Measurements from ENCODE around the gene OLIG2.

Gene OLIG2

DNA sequence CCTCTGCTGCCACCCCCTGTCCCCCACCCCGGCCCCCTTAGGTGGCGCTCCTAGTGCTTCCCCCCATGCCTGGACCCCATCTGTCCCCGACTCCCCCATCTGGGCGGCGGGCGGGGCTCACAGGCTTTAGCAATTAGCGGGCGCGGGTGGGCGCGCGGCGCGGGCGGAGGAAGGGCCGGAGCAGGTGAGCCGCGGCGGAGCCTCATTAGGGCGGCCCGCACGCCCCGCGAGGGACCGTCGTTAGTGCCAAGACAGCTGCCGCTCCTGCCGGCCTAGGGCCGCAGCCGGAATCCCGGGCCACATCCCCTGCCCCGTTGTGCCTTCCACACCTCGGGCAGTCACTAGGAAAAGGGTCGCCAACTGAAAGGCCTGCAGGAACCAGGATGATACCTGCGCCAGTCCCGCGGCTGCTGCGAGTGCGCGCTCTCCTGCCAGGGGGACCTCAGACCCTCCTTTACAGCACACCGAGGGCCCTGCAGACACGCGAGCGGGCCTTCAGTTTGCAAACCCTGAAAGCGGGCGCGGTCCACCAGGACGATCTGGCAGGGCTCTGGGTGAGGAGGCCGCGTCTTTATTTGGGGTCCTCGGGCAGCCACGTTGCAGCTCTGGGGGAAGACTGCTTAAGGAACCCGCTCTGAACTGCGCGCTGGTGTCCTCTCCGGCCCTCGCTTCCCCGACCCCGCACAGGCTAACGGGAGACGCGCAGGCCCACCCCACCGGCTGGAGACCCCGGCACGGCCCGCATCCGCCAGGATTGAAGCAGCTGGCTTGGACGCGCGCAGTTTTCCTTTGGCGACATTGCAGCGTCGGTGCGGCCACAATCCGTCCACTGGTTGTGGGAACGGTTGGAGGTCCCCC lies 7.6 kb downstream of the OLIG2 start:
- Histone ChIP-seq H3K4me1 (ENCODE audit: control insufficient read depth, insufficient read depth, low read length, poor library complexity, severe bottlenecking) (peaks cover 3% of the 10 kb centered on the region), H3K4me3 (ENCODE audit: extremely low read depth, insufficient read depth, low read length, poor library complexity, severe bottlenecking) (no peak overlapping the region)
- 11% methylated on average over 62 to 71 of the region's 76 CpGs for WGBS, 2 experiments (ENCODE audit: insufficient coverage in 2 of 2)

DNA sequence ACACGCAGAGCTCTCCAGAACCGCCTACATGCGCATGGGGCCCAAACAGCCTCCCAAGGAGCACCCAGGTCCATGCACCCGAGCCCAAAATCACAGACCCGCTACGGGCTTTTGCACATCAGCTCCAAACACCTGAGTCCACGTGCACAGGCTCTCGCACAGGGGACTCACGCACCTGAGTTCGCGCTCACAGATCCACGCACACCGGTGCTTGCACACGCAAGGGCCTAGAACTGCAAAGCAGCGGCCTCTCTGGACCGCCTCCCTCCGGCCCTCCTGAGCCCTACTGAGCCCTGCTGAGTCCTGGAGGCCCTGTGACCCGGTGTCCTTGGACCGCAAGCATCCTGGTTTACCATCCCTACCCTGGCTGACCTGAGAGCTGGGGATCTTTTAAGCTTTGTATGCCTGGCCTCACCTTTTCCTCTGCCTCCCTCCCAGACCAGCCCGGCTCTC lies 8.3 kb downstream of the OLIG2 start:
- H3K9me3 ChIP-seq (ENCODE audit: control insufficient read depth, low read length) = no peaks in the 10 kb centered on the region
- WGBS, 2 experiments (ENCODE audit: insufficient coverage in 2 of 2) = 60 to 68% methylated on average over 15 to 19 of the region's 20 CpGs
- no peaks in the 10 kb centered on the region for H3K36me3 ChIP-seq (ENCODE audit: control insufficient read depth, insufficient read depth, low read length)
- H3K4me1 ChIP-seq (ENCODE audit: control insufficient read depth, insufficient read depth, low read length, poor library complexity, severe bottlenecking) = peaks cover 3% of the 10 kb centered on the region
- no peak overlapping the region for H3K4me3 ChIP-seq (ENCODE audit: extremely low read depth, insufficient read depth, low read length, poor library complexity, severe bottlenecking)
- H3K27ac ChIP-seq (ENCODE audit: low read depth, low read length, severe bottlenecking) = no peak overlapping the region

More for the DNA sequence above, 7.6 kb downstream of the OLIG2 start:
- no peaks in the 10 kb centered on the region for H3K9me3 ChIP-seq (ENCODE audit: control insufficient read depth, low read length)
- no peak overlapping the region for H3K27ac ChIP-seq (ENCODE audit: low read depth, low read length, severe bottlenecking)
- H3K36me3 ChIP-seq (ENCODE audit: control insufficient read depth, insufficient read depth, low read length) = no peaks in the 10 kb centered on the region

- Histone ChIP-seq H3K9me3 (ENCODE audit: control insufficient read depth, low read length) (no peaks in the 10 kb centered on the region), H3K27ac (ENCODE audit: low read depth, low read length, severe bottlenecking) (no peak overlapping the region), H3K4me1 (ENCODE audit: control insufficient read depth, insufficient read depth, low read length, poor library complexity, severe bottlenecking) (peaks cover 3% of the 10 kb centered on the region), H3K4me3 (ENCODE audit: extremely low read depth, insufficient read depth, low read length, poor library complexity, severe bottlenecking) (no peak overlapping the region), H3K36me3 (ENCODE audit: control insufficient read depth, insufficient read depth, low read length) (no peaks in the 10 kb centered on the region)
- WGBS, 2 experiments (ENCODE audit: insufficient coverage in 2 of 2) = 60 to 80% methylated on average over 1 of the region's 1 CpG
These were observed 9.4 kb downstream of the OLIG2 start for GRCh38 chr21:33035147-33035546.

- Histone ChIP-seq H3K4me1 (ENCODE audit: control insufficient read depth, insufficient read depth, low read length, poor library complexity, severe bottlenecking) (peaks cover 3% of the 10 kb centered on the region), H3K27ac (ENCODE audit: low read depth, low read length, severe bottlenecking) (no peak overlapping the region), H3K4me3 (ENCODE audit: extremely low read depth, insufficient read depth, low read length, poor library complexity, severe bottlenecking) (no peak overlapping the region), H3K9me3 (ENCODE audit: control insufficient read depth, low read length) (no peaks in the 10 kb centered on the region), H3K36me3 (ENCODE audit: control insufficient read depth, insufficient read depth, low read length) (no peaks in the 10 kb centered on the region)
- 15 to 38% methylated on average over 6 to 8 of the region's 11 CpGs for WGBS, 2 experiments (ENCODE audit: insufficient coverage in 2 of 2)
These were observed 10.9 kb downstream of the OLIG2 start for GRCh38 chr21:33036430-33037162.

DNA sequence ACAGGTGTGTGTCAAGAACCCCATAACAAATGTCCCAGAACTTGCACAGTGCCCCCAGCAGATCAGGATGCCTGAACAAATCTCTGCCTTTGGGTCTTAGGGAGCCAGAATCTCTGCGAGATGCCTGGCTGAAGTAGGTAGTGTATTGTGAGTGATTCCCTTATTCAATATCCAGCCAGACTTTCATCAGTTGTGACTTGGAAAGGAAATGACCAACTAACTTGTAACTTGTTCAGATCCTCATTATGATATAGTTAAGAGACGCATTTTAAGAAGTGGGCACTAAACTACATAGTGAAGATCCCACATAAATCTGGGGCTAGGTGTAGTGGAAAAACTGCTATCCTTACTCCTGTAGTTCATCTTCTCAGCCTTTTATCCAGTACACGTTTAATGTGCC lies 11.8 kb downstream of the OLIG2 start:
- 67 to 71% methylated on average over 1 of the region's 3 CpGs for WGBS, 2 experiments (ENCODE audit: insufficient coverage in 2 of 2)

GRCh38 chr21:33039536-33039935 lies 13.8 kb downstream of the OLIG2 start:
- H3K4me3 ChIP-seq (ENCODE audit: extremely low read depth, insufficient read depth, low read length, poor library complexity, severe bottlenecking) = no peak overlapping the region
- H3K9me3 ChIP-seq (ENCODE audit: control insufficient read depth, low read length) = no peaks in the 10 kb centered on the region
- H3K27ac ChIP-seq (ENCODE audit: low read depth, low read length, severe bottlenecking) = no peak overlapping the region
- H3K4me1 ChIP-seq (ENCODE audit: control insufficient read depth, insufficient read depth, low read length, poor library complexity, severe bottlenecking) = peaks cover 3% of the 10 kb centered on the region
- 65 to 69% methylated on average over 7 of the region's 7 CpGs for WGBS, 2 experiments (ENCODE audit: insufficient coverage in 2 of 2)
- H3K36me3 ChIP-seq (ENCODE audit: control insufficient read depth, insufficient read depth, low read length) = no peaks in the 10 kb centered on the region

More for the DNA sequence above, 11.8 kb downstream of the OLIG2 start:
- Histone ChIP-seq H3K27ac (ENCODE audit: low read depth, low read length, severe bottlenecking) (no peak overlapping the region), H3K9me3 (ENCODE audit: control insufficient read depth, low read length) (no peaks in the 10 kb centered on the region), H3K36me3 (ENCODE audit: control insufficient read depth, insufficient read depth, low read length) (no peaks in the 10 kb centered on the region), H3K4me1 (ENCODE audit: control insufficient read depth, insufficient read depth, low read length, poor library complexity, severe bottlenecking) (peaks cover 3% of the 10 kb centered on the region), H3K4me3 (ENCODE audit: extremely low read depth, insufficient read depth, low read length, poor library complexity, severe bottlenecking) (no peak overlapping the region)

- no peaks in the 10 kb centered on the region for H3K9me3 ChIP-seq (ENCODE audit: control insufficient read depth, low read length)
- peaks cover 3% of the 10 kb centered on the region for H3K4me1 ChIP-seq (ENCODE audit: control insufficient read depth, insufficient read depth, low read length, poor library complexity, severe bottlenecking)
- H3K27ac ChIP-seq (ENCODE audit: low read depth, low read length, severe bottlenecking) = no peak overlapping the region
- no peak overlapping the region for H3K4me3 ChIP-seq (ENCODE audit: extremely low read depth, insufficient read depth, low read length, poor library complexity, severe bottlenecking)
- WGBS, 2 experiments (ENCODE audit: insufficient coverage in 2 of 2) = 100% methylated on average over 1 of the region's 3 CpGs
- H3K36me3 ChIP-seq (ENCODE audit: control insufficient read depth, insufficient read depth, low read length) = no peaks in the 10 kb centered on the region
These were observed 14.5 kb downstream of the OLIG2 start for GRCh38 chr21:33040215-33040614.

- no peaks in the 10 kb centered on the region for H3K9me3 ChIP-seq (ENCODE audit: control insufficient read depth, low read length)
- H3K4me3 ChIP-seq (ENCODE audit: extremely low read depth, insufficient read depth, low read length, poor library complexity, severe bottlenecking) = no peak overlapping the region
- no peaks in the 10 kb centered on the region for H3K36me3 ChIP-seq (ENCODE audit: control insufficient read depth, insufficient read depth, low read length)
- 100% methylated on average over 1 of the region's 2 CpGs for WGBS, 2 experiments (ENCODE audit: insufficient coverage in 2 of 2)
- peaks cover 3% of the 10 kb centered on the region for H3K4me1 ChIP-seq (ENCODE audit: control insufficient read depth, insufficient read depth, low read length, poor library complexity, severe bottlenecking)
- no peak overlapping the region for H3K27ac ChIP-seq (ENCODE audit: low read depth, low read length, severe bottlenecking)
These were observed 16.2 kb downstream of the OLIG2 start for GRCh38 chr21:33041981-33042380.

GRCh38 chr21:33042812-33043211 lies 17.1 kb downstream of the OLIG2 start:
- H3K27ac ChIP-seq (ENCODE audit: low read depth, low read length, severe bottlenecking) = no peak overlapping the region
- H3K4me1 ChIP-seq (ENCODE audit: control insufficient read depth, insufficient read depth, low read length, poor library complexity, severe bottlenecking) = no peaks in the 10 kb centered on the region
- 87 to 90% methylated on average over 3 of the region's 4 CpGs for WGBS, 2 experiments (ENCODE audit: insufficient coverage in 2 of 2)

GRCh38 chr21:33046455-33046854 lies 20.7 kb downstream of the OLIG2 start:
- no peaks in the 10 kb centered on the region for H3K9me3 ChIP-seq (ENCODE audit: control insufficient read depth, low read length)
- no peaks in the 10 kb centered on the region for H3K36me3 ChIP-seq (ENCODE audit: control insufficient read depth, insufficient read depth, low read length)
- WGBS, 2 experiments (ENCODE audit: insufficient coverage in 2 of 2) = 41 to 62% methylated on average over 2 to 3 of the region's 8 CpGs
- no peak overlapping the region for H3K4me3 ChIP-seq (ENCODE audit: extremely low read depth, insufficient read depth, low read length, poor library complexity, severe bottlenecking)
- H3K27ac ChIP-seq (ENCODE audit: low read depth, low read length, severe bottlenecking) = no peak overlapping the region
- no peaks in the 10 kb centered on the region for H3K4me1 ChIP-seq (ENCODE audit: control insufficient read depth, insufficient read depth, low read length, poor library complexity, severe bottlenecking)

More at GRCh38 chr21:33042812-33043211, 17.1 kb downstream of the OLIG2 start:
- no peaks in the 10 kb centered on the region for H3K9me3 ChIP-seq (ENCODE audit: control insufficient read depth, low read length)
- no peak overlapping the region for H3K4me3 ChIP-seq (ENCODE audit: extremely low read depth, insufficient read depth, low read length, poor library complexity, severe bottlenecking)
- H3K36me3 ChIP-seq (ENCODE audit: control insufficient read depth, insufficient read depth, low read length) = no peaks in the 10 kb centered on the region

All from mesodermal cell (in vitro differentiated cells).